Liver (tissue), 9 donors: Measurements from ENCODE around the gene TANC1. TPM values are rescaled to one million over a fixed set of nuclear protein-coding genes. Genes with fewer than 3 reads are reported as not detected.

Experiments
- DNase-seq: peaks from one replicate; pipeline ENCODE4 v3.0.0-alpha.2; 2017; ENCODE audit warnings: low spot score
- H3K27ac ChIP-seq, 2 donors: one replicate each; pipeline ENCODE4 v1.7.0; 2013; ENCODE audit warnings: inconsistent platforms in 2 of 2, low read length in 2 of 2, control low read depth in 1 of 2, low read depth in 1 of 2, mild to moderate bottlenecking in 1 of 2
- H3K27me3 ChIP-seq, 4 donors: one replicate each; pipeline versions ENCODE4 v1.6.1 to v1.7.0; 2013; ENCODE audit warnings: low read length in 3 of 4, inconsistent platforms in 1 of 4, mild to moderate bottlenecking in 1 of 4, moderate library complexity in 1 of 4; ENCODE audit not compliant: control insufficient read depth in 4 of 4, insufficient read depth in 4 of 4
- H3K36me3 ChIP-seq, 4 donors: one replicate each; pipeline versions ENCODE4 v1.6.1 to v1.7.0; 2013; ENCODE audit warnings: low read length in 3 of 4, mild to moderate bottlenecking in 3 of 4, low read depth in 1 of 4, moderate library complexity in 1 of 4; ENCODE audit not compliant: control insufficient read depth in 4 of 4, insufficient read depth in 3 of 4
- H3K4me1 ChIP-seq, 4 donors: one replicate each; pipeline versions ENCODE4 v1.6.1 to v1.7.0; 2013; ENCODE audit warnings: low read length in 3 of 4, mild to moderate bottlenecking in 3 of 4, moderate library complexity in 1 of 4; ENCODE audit not compliant: control insufficient read depth in 4 of 4, insufficient read depth in 4 of 4
- H3K4me3 ChIP-seq, 3 donors: one replicate each; pipeline versions ENCODE4 v1.6.1 to v1.7.0; 2013; ENCODE audit warnings: low read length in 3 of 3, control low read depth in 1 of 3, low read depth in 1 of 3, mild to moderate bottlenecking in 1 of 3
- H3K9ac ChIP-seq, 2 donors: one replicate each; pipeline ENCODE4 v1.7.0; 2013; ENCODE audit warnings: low read length in 2 of 2, mild to moderate bottlenecking in 2 of 2, moderate library complexity in 2 of 2, control low read depth in 1 of 2, low read depth in 1 of 2
- H3K9me3 ChIP-seq, 4 donors: one replicate each; pipeline versions ENCODE4 v1.6.1 to v1.7.0; 2013; ENCODE audit warnings: low read length in 3 of 4; ENCODE audit not compliant: control insufficient read depth in 4 of 4
- ATF3 ChIP-seq: IDR thresholded peaks from 2 replicates; pipeline ENCODE4 v1.6.1; 2016; ENCODE audit warnings: antibody characterized with exemption
- CTCF ChIP-seq: fragments of 150-350 bp; IDR thresholded peaks from 2 replicates; pipeline ENCODE4 v1.5.1; 2017; ENCODE audit warnings: improper control_type of control experiment, low read depth, low read length; ENCODE audit not compliant: missing input control
- EGR1 ChIP-seq, 2 donors: IDR thresholded peaks; 2 replicates each; pipeline ENCODE4 v1.6.1; 2016 to 2018; ENCODE audit warnings: antibody characterized with exemption in 2 of 2, low read depth in 2 of 2
- FOXA1 ChIP-seq: IDR thresholded peaks from 2 replicates; pipeline ENCODE4 v1.6.1; 2016; ENCODE audit warnings: antibody characterized with exemption
- FOXA2 ChIP-seq: IDR thresholded peaks from 2 replicates; pipeline ENCODE4 v1.6.1; 2016; ENCODE audit warnings: antibody characterized with exemption
- GABPA ChIP-seq, 2 donors: IDR thresholded peaks in 1 of 2; conservative IDR thresholded peaks in 1 of 2; 2 replicates each; pipeline ENCODE4 v1.6.1; 2016; ENCODE audit warnings: antibody characterized with exemption in 2 of 2, mild to moderate bottlenecking in 1 of 2, moderate library complexity in 1 of 2
- HNF4A ChIP-seq, 2 donors: conservative IDR thresholded peaks; 2 replicates each; pipeline ENCODE4 v1.6.1; 2016; ENCODE audit warnings: antibody characterized with exemption in 2 of 2, mild to moderate bottlenecking in 2 of 2
- HNF4G ChIP-seq: IDR thresholded peaks from 2 replicates; pipeline ENCODE4 v1.6.1; 2016; ENCODE audit warnings: antibody characterized with exemption
- JUND ChIP-seq, 2 donors: IDR thresholded peaks; 2 replicates each; pipeline ENCODE4 v1.6.1; 2016; ENCODE audit warnings: antibody characterized with exemption in 2 of 2
- MAX ChIP-seq: IDR thresholded peaks from 2 replicates; pipeline ENCODE4 v1.6.1; 2016; ENCODE audit warnings: antibody characterized with exemption
- NR2F2 ChIP-seq: IDR thresholded peaks from 2 replicates; pipeline ENCODE4 v1.6.1; 2016; ENCODE audit warnings: antibody characterized with exemption
- RAD21 ChIP-seq, 2 donors: IDR thresholded peaks; 2 replicates each; pipeline ENCODE4 v1.6.1; 2016; ENCODE audit warnings: antibody characterized with exemption in 2 of 2, mild to moderate bottlenecking in 2 of 2
- RXRA ChIP-seq, 2 donors: IDR thresholded peaks; 2 replicates each; pipeline ENCODE4 v1.6.1; 2017 to 2018; ENCODE audit warnings: antibody characterized with exemption in 2 of 2, mild to moderate bottlenecking in 1 of 2
- SP1 ChIP-seq: IDR thresholded peaks from 2 replicates; pipeline ENCODE4 v1.6.1; 2018; ENCODE audit warnings: antibody characterized with exemption, mild to moderate bottlenecking
- TAF1 ChIP-seq: conservative IDR thresholded peaks from 2 replicates; pipeline ENCODE4 v1.6.1; 2016; ENCODE audit warnings: antibody characterized with exemption, mild to moderate bottlenecking
- YY1 ChIP-seq: IDR thresholded peaks from 2 replicates; pipeline ENCODE4 v1.6.1; 2016; ENCODE audit warnings: antibody characterized with exemption, mild to moderate bottlenecking
- WGBS: extraction: QIAGEN DNeasy Blood & Tissue Kit; methylation state at CpG from one replicate; pipeline ENCODE4 v1.1.7; 2013; 5-methylcytosine and 5-hydroxymethylcytosine counted together
- polyA plus RNA-seq, 2 donors: library from polyadenylated mRNA; stranded (reverse) in 1 of 2; unstranded in 1 of 2; fragments of 200-250 nt in 1 of 2; fragments of >200 nt in 1 of 2; fragmentation: Nextera tagmentation in 1 of 2; extraction: Ambion mirVana in 1 of 2; gene quantifications; one replicate each; pipeline versions ENCODE4 v1.2.1 to v1.2.3, GENCODE V29; 2013 to 2015
- total RNA-seq, 2 donors: library from RNA; depleted of rRNA; stranded (reverse); fragments of >200 nt; gene quantifications; one replicate each; pipeline ENCODE4 v1.2.3, GENCODE V29; 2014
- TF ChIP-seq, protein P1 (sequence below): IDR thresholded peaks from 2 replicates; pipeline ENCODE4 v1.6.1; 2016; ENCODE audit warnings: antibody characterized with exemption
- TF ChIP-seq, protein P2 (sequence below): IDR thresholded peaks from 2 replicates; pipeline ENCODE4 v1.6.1; 2016; ENCODE audit warnings: antibody characterized with exemption, mild to moderate bottlenecking
- donor health status: healthy.
- donor health status: healthy.
- donor health status: healthy.
- donor health status: healthy.
- donor health status: healthy.

The TANC1 gene
- total and polyA plus RNA-seq, 4 donors = 3.7 to 17.7 (median 5.2) TPM

DNA sequence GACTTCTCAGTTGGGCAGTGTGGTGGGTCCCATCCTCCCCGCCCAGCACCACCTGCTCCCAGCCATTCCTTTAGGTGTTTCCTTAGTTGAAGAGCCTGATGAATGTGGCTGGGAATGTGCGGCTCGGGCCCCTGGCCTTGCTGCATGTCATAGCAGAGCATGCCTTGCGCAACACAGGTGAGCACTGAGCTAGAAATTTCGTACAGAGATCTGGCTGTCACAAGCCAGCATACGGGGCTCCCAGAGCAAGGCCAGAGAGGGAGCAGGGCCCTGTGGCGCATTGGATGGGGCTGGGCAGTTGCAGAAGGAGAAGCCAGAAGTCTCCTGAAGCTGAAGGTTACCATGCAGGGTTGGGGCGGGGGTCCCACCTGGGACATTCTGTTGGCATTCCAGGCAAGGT is 188.4 kb downstream of the TANC1 start:
- Histone ChIP-seq H3K9me3 (no peaks in the 10 kb centered on the region), H3K27ac (no peak overlapping the region), H3K27me3 (no peaks in the 10 kb centered on the region), H3K4me1 (peaks cover 0 to 23% (median 14%) of the 10 kb centered on the region in 4 donors), H3K4me3 (no peak overlapping the region), H3K9ac (no peak overlapping the region), H3K36me3 (peaks cover 0 to 1% (median 0%) of the 10 kb centered on the region in 4 donors)
- no peak for DNase-seq
- WGBS = 81% methylated on average over 8 of the region's 8 CpGs
- no peak for TF ChIP-seq GABPA (IDR thresholded peaks at IDR 0.05 in 1 of 2, conservative IDR thresholded peaks at IDR 0.05 in 1 of 2)
- TF ChIP-seq TAF1 = no peak
- TF ChIP-seq HNF4A (conservative IDR thresholded peaks at IDR 0.05) = no peak
- TF ChIP-seq EGR1 (IDR thresholded peaks at IDR 0.05; ENCODE audit: low read depth in 2 of 2) = no peak
- TF ChIP-seq, protein P1, sequence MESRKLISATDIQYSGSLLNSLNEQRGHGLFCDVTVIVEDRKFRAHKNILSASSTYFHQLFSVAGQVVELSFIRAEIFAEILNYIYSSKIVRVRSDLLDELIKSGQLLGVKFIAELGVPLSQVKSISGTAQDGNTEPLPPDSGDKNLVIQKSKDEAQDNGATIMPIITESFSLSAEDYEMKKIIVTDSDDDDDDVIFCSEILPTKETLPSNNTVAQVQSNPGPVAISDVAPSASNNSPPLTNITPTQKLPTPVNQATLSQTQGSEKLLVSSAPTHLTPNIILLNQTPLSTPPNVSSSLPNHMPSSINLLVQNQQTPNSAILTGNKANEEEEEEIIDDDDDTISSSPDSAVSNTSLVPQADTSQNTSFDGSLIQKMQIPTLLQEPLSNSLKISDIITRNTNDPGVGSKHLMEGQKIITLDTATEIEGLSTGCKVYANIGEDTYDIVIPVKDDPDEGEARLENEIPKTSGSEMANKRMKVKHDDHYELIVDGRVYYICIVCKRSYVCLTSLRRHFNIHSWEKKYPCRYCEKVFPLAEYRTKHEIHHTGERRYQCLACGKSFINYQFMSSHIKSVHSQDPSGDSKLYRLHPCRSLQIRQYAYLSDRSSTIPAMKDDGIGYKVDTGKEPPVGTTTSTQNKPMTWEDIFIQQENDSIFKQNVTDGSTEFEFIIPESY = no peak
- no peak for TF ChIP-seq MAX
- no peak for TF ChIP-seq NR2F2
- no peak for TF ChIP-seq HNF4G
- TF ChIP-seq FOXA2 = no peak
- TF ChIP-seq, protein P2, sequence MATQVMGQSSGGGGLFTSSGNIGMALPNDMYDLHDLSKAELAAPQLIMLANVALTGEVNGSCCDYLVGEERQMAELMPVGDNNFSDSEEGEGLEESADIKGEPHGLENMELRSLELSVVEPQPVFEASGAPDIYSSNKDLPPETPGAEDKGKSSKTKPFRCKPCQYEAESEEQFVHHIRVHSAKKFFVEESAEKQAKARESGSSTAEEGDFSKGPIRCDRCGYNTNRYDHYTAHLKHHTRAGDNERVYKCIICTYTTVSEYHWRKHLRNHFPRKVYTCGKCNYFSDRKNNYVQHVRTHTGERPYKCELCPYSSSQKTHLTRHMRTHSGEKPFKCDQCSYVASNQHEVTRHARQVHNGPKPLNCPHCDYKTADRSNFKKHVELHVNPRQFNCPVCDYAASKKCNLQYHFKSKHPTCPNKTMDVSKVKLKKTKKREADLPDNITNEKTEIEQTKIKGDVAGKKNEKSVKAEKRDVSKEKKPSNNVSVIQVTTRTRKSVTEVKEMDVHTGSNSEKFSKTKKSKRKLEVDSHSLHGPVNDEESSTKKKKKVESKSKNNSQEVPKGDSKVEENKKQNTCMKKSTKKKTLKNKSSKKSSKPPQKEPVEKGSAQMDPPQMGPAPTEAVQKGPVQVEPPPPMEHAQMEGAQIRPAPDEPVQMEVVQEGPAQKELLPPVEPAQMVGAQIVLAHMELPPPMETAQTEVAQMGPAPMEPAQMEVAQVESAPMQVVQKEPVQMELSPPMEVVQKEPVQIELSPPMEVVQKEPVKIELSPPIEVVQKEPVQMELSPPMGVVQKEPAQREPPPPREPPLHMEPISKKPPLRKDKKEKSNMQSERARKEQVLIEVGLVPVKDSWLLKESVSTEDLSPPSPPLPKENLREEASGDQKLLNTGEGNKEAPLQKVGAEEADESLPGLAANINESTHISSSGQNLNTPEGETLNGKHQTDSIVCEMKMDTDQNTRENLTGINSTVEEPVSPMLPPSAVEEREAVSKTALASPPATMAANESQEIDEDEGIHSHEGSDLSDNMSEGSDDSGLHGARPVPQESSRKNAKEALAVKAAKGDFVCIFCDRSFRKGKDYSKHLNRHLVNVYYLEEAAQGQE = no peak
- TF ChIP-seq JUND (IDR thresholded peaks at IDR 0.05) = no peak
- TF ChIP-seq CTCF = no peak
- TF ChIP-seq YY1 = no peak
- TF ChIP-seq RXRA (IDR thresholded peaks at IDR 0.05) = no peak
- TF ChIP-seq FOXA1 = no peak
- no peak for TF ChIP-seq RAD21 (IDR thresholded peaks at IDR 0.05)
- no peak for TF ChIP-seq ATF3
- TF ChIP-seq SP1 = no peak
